ENCODE data around the gene CNBP. TPM values are rescaled to one million over a fixed set of nuclear protein-coding genes. Genes with fewer than 3 reads are reported as not detected.

The CNBP gene
- total RNA-seq, 2 donors from 2014 or later: 284 to 343 TPM

DNA sequence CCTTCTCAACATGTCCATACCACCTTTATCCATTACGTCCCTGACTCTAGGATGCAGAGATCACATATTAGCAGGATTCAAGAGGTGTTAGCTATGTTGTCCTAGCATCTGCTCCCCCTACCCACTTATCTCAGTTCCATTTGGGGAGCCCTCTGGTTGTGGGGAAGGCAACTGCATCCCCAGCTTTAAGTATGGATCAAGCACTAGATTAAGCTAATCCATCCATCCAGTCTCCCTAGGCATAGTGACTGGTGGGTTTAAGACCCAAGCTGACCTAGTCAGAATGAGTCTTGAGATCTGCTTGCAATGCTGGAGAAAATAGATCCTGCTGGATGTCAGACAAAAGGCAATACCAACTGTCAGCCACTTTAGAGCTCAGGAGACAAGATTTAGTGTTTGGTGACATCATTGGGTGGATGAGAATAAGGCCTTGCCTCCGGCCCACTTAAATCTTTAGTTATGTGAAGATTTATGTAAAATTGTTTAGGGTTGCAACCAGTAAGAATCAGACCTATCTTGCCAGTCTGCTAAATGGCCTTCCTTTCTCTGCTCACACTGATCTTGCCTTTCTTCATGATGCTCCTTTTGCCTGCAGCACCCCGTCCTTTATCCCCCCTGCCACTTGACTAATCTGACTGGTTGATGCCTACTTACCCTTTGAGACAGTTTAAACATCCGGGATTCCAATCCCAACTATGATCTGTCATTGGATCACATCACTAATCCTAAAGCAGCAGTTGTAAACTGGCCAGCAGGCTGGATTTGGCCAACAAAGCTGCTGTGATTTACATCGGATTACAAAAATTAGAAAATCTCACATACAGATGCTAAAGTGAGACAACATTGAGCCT is 20.7 kb downstream of the CNBP start:
- H3K27ac Mint-ChIP-seq: peak overlapping the region; percentile 100
- peak overlapping the region; percentile 79 for H3K4me3 Mint-ChIP-seq
- DNase-seq: peak; percentile 58
- H3K27me3 ChIP-seq (ENCODE audit: control insufficient read depth, insufficient read depth, low read length, poor library complexity, severe bottlenecking): no peaks in the 10 kb centered on the region
- peaks cover 33% of the 10 kb centered on the region for H3K36me3 ChIP-seq (ENCODE audit: control insufficient read depth, insufficient read depth, low read length)
- TF ChIP-seq, protein P1, sequence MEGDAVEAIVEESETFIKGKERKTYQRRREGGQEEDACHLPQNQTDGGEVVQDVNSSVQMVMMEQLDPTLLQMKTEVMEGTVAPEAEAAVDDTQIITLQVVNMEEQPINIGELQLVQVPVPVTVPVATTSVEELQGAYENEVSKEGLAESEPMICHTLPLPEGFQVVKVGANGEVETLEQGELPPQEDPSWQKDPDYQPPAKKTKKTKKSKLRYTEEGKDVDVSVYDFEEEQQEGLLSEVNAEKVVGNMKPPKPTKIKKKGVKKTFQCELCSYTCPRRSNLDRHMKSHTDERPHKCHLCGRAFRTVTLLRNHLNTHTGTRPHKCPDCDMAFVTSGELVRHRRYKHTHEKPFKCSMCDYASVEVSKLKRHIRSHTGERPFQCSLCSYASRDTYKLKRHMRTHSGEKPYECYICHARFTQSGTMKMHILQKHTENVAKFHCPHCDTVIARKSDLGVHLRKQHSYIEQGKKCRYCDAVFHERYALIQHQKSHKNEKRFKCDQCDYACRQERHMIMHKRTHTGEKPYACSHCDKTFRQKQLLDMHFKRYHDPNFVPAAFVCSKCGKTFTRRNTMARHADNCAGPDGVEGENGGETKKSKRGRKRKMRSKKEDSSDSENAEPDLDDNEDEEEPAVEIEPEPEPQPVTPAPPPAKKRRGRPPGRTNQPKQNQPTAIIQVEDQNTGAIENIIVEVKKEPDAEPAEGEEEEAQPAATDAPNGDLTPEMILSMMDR (conservative IDR thresholded peaks at IDR 0.05): peak; percentile 60
- peaks cover 16% of the 10 kb centered on the region for H3K4me1 Mint-ChIP-seq
- no peak overlapping the region for H3K27ac ChIP-seq (ENCODE audit: low read depth, low read length)
- H3K9me3 ChIP-seq (ENCODE audit: control insufficient read depth, low read length): no peaks in the 10 kb centered on the region
- H3K27me3 Mint-ChIP-seq (ENCODE audit: insufficient read depth): no peaks in the 10 kb centered on the region
- WGBS, 2 experiments (ENCODE audit: insufficient coverage in 1 of 2, insufficient read length in 1 of 2): 85 to 100% methylated on average over 3 to 5 of the region's 5 CpGs
- H3K9ac ChIP-seq (ENCODE audit: extremely low read depth, low read length, poor library complexity, severe bottlenecking): no peak overlapping the region
- peak overlapping the region; percentile 90 for H3K4me3 ChIP-seq (ENCODE audit: low read length)
- peaks cover 32% of the 10 kb centered on the region for H3K36me3 Mint-ChIP-seq (ENCODE audit: low read depth)
- no peaks in the 10 kb centered on the region for H3K9me3 Mint-ChIP-seq
- H3K4me1 ChIP-seq (ENCODE audit: control insufficient read depth, insufficient read depth, low read length): peaks cover 8% of the 10 kb centered on the region

DNA sequence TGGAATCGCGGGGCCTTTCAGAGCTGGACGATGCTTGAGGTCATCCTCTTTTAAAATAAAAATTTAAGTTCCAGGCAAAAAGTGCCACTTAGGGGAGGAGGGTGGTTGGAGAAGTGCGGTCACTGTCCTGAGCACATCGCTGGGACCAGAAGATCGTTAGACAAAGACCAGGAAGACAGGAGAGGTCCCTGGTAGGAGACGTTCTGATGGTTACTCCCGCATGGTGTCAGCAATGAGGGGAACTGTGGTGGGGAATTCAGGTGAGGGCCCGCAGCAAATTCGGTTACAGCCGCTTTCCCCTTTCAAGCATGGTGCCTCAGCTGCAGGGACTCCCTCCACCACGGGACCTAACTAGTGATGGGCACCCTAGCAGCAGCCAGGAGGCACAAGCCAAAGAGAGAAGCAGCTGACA is 21.8 kb downstream of the CNBP start:
- H3K4me1 ChIP-seq (ENCODE audit: control insufficient read depth, insufficient read depth, low read length): peaks cover 8% of the 10 kb centered on the region
- WGBS, 2 experiments (ENCODE audit: insufficient coverage in 1 of 2, insufficient read length in 1 of 2): 7 to 11% methylated on average over 7 to 12 of the region's 12 CpGs
- H3K27me3 Mint-ChIP-seq (ENCODE audit: insufficient read depth): no peaks in the 10 kb centered on the region
- H3K4me1 Mint-ChIP-seq: peaks cover 16% of the 10 kb centered on the region
- TF ChIP-seq, protein P1 (conservative IDR thresholded peaks at IDR 0.05): peak; percentile 19
- peaks cover 25% of the 10 kb centered on the region for H3K36me3 Mint-ChIP-seq (ENCODE audit: low read depth)
- H3K27ac Mint-ChIP-seq: peak overlapping the region; percentile 100
- peaks cover 28% of the 10 kb centered on the region for H3K36me3 ChIP-seq (ENCODE audit: control insufficient read depth, insufficient read depth, low read length)
- peak overlapping the region; percentile 90 for H3K4me3 ChIP-seq (ENCODE audit: low read length)
- no peaks in the 10 kb centered on the region for H3K9me3 ChIP-seq (ENCODE audit: control insufficient read depth, low read length)
- peak overlapping the region; percentile 96 for H3K9ac ChIP-seq (ENCODE audit: extremely low read depth, low read length, poor library complexity, severe bottlenecking)
- DNase-seq: peak; percentile 75
- H3K27me3 ChIP-seq (ENCODE audit: control insufficient read depth, insufficient read depth, low read length, poor library complexity, severe bottlenecking): no peaks in the 10 kb centered on the region
- H3K4me3 Mint-ChIP-seq: peak overlapping the region; percentile 79
- no peaks in the 10 kb centered on the region for H3K9me3 Mint-ChIP-seq
- H3K27ac ChIP-seq (ENCODE audit: low read depth, low read length): peak overlapping the region; percentile 98

DNA sequence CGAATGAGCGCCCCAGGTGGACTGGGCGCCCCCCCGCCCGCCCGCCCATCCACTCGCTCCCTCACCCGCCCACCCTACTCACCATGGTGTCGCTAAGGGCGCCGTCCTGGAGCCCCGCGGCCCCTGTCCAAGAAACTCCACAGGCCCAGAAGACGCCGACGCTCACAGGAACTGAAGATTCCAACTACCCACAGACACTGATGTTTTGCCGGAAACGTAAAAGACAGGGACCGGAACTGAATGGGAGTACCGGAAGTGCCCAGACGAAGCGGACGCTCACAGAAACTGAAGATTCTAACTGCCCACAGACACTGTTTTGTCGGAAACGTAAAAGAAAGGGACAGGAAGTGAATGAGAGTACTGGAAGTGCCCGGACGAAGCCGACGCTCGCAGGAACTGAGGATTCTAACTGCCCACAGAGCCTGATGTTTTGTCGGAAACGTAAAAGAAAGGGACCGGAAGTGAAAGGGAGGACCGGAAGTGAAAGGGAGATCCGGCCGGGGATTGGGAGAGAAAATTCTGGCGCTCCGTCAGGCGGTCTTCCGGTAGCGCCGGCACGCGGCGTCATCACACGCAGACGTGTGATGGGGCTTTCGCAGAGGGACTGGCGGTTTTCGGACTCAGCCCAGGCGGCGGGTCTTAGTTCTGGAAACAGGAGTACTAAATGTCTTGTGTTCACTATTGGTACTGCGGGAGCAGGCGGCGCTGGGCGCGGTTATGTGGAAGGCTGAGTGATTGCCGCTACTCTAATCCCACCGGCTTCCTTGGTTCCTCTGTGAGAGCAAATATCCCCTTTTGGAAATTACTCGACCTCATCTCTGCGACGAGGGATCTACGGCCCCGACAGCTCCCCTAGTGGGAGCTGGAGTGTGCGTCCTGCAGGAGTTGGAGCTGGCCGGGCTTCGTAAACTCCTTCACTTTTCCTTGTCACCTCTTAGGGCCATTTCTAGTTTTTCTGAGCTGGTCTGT is 22.5 kb downstream of the CNBP start, which contains the start of gene ISY1:
ISY1 (minus strand) TSS at position 173 of the 969 bp plus-strand sequence; CDS start at position 85, 88 bp downstream.
- H3K36me3 ChIP-seq (ENCODE audit: control insufficient read depth, insufficient read depth, low read length): peaks cover 28% of the 10 kb centered on the region
- no peaks in the 10 kb centered on the region for H3K9me3 ChIP-seq (ENCODE audit: control insufficient read depth, low read length)
- H3K4me3 ChIP-seq (ENCODE audit: low read length): peak within 1 kb of the TSS; percentile 90
- H3K27me3 ChIP-seq (ENCODE audit: control insufficient read depth, insufficient read depth, low read length, poor library complexity, severe bottlenecking): no peaks in the 10 kb centered on the region
- Mint-ChIP-seq H3K4me1 (peaks cover 16% of the 10 kb centered on the region), H3K36me3 (ENCODE audit: low read depth) (peaks cover 23% of the 10 kb centered on the region), H3K27ac (peak within 1 kb of the TSS; percentile 100), H3K9me3 (no peaks in the 10 kb centered on the region), H3K4me3 (peak within 1 kb of the TSS; percentile 79), H3K27me3 (ENCODE audit: insufficient read depth) (no peaks in the 10 kb centered on the region)
- TF ChIP-seq, protein P1 (conservative IDR thresholded peaks at IDR 0.05): peak; percentile 88
- H3K9ac ChIP-seq (ENCODE audit: extremely low read depth, low read length, poor library complexity, severe bottlenecking): peak within 1 kb of the TSS; percentile 96
- peak; percentile 95 for DNase-seq
- 0% methylated on average over 48 to 62 of the region's 67 CpGs for WGBS, 2 experiments (ENCODE audit: insufficient coverage in 1 of 2, insufficient read length in 1 of 2)
- peaks cover 8% of the 10 kb centered on the region for H3K4me1 ChIP-seq (ENCODE audit: control insufficient read depth, insufficient read depth, low read length)
- peak within 1 kb of the TSS; percentile 98 for H3K27ac ChIP-seq (ENCODE audit: low read depth, low read length)
